Activated CD4-positive, alpha-beta memory T cell treated with anti-CD3 and anti-CD28 coated beads, Interleukin-2, amount 10 ng/mL, durations not matched to agents 7 days and 5 days (primary cell): Measurements from ENCODE around the gene TMC6. TPM values are rescaled to one million over a fixed set of nuclear protein-coding genes. Genes with fewer than 3 reads are reported as not detected.
"Not testable (repeated sequence)": the region's sequence is repeated elsewhere in the genome, so short reads cannot be mapped to it uniquely, and the experiment has no call there.

Experiments
- CTCF ChIA-PET: fragments of 350-600 bp; sonication (Branson Sonifier 250); formaldehyde crosslinking; loops from one replicate; lab custom pipeline; 2021; ENCODE audit warnings: antibody characterized with exemption, inconsistent platforms; lab: Charles Lee
- POLR2A ChIA-PET: fragments of 350-600 bp; sonication (Branson Sonifier 250); formaldehyde crosslinking; loops from one replicate; lab custom pipeline; 2021; ENCODE audit warnings: antibody characterized with exemption; lab: Charles Lee
- DNase-seq: peaks from one replicate; pipeline ENCODE4 v3.0.0-alpha.2; 2020
- H3K27ac Mint-ChIP-seq: one replicate; pipeline ENCODE4 v1.8.0; 2021; ENCODE audit warnings: mild to moderate bottlenecking, mixed read lengths
- H3K27me3 Mint-ChIP-seq: one replicate; pipeline ENCODE4 v1.8.0; 2021; ENCODE audit warnings: mixed read lengths
- H3K36me3 Mint-ChIP-seq: one replicate; pipeline ENCODE4 v1.8.0; 2021; ENCODE audit warnings: low read depth, mixed read lengths
- H3K4me1 Mint-ChIP-seq: one replicate; pipeline ENCODE4 v1.8.0; 2021; ENCODE audit warnings: mixed read lengths
- H3K4me3 Mint-ChIP-seq: one replicate; pipeline ENCODE4 v1.8.0; 2021; ENCODE audit warnings: mild to moderate bottlenecking, mixed read lengths
- H3K9me3 Mint-ChIP-seq: one replicate; pipeline ENCODE4 v1.8.0; 2021; ENCODE audit warnings: mixed read lengths
- total RNA-seq, 2 experiments: library from RNA; stranded (reverse); gene quantifications; one replicate each; pipeline ENCODE4 v1.2.3, GENCODE V29; 2021

The TMC6 gene
- total RNA-seq, 2 experiments from 2014 or later: 460 to 463 TPM

DNA sequence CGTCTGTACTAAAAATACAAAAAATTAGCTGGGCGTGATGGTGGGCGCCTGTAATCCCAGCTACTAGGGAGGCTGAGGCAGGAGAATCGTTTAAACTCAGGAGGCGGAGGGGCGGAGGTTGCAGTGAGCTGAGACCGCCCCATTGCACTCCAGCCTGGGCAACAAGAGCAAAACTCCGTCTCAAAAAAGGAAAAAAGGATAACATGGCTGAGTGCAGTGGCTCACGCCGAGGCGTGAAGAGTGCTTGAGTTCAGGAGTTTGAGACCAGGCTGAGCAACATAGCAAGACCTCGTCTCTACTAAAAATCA lies 11.3 kb upstream of the TMC6 start:
- H3K36me3 Mint-ChIP-seq: peaks cover 60% of the 10 kb centered on the region
- not testable (repeated sequence) for H3K27me3 Mint-ChIP-seq, H3K9me3 Mint-ChIP-seq, DNase-seq
- H3K4me3 Mint-ChIP-seq: peak overlapping the region; percentile 15
- peaks cover 70% of the 10 kb centered on the region for H3K4me1 Mint-ChIP-seq
- H3K27ac Mint-ChIP-seq: peak overlapping the region; percentile 82
- ChIA-PET POLR2A (interaction anchor here (0.7 to 14.6 kb wide), 16 partner anchors 13 to 242 kb away, joined by 3 to 332 read pairs (median 4); partner anchors contain the start of genes AFMID, SYNGR2, TK1 and TMC6), CTCF (interaction anchor here (0.6 to 8.2 kb wide), 11 partner anchors 10 to 680 kb away, joined by 3 to 106 read pairs (median 5); partner anchors contain the start of genes TMC6 and TMC8)

DNA sequence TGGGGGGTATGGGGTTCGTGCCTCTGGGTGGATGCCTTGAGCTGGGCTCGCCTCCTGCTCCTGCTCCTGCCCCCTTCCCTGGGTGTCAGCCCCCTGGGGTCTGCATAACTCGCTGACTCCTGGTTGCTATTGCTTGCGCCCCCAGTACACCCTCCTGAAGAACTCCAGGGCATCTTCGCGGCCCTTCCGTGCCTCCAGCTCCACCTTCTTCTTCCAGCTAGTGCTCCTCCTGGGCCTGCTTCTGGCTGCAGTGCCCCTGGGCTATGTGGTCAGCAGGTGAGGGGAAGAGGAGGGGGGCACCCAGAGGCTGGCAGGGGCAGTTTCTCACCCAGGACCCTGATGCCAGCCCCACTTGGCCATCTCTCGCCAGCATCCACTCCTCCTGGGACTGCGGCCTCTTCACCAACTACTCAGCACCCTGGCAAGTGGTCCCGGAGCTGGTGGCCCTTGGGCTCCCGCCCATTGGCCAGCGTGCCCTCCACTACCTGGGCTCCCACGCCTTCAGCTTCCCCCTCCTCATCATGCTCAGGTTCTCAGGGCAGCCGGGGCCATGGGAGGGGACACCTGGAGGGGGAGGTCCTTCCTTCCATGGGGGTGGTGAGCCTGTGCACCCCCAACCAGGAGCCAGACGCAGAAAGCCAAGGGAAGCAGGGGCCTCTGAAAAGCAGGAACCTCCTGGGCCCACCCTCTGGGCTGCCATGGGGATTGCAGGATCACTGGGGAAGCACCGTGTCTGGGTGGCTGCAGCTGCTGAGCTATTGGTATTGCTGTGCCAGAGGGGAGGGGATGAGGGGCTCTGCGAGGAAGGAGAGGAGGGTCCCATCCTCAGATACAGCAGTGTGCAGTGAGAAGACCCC lies 9.9 kb upstream of the TMC6 start:
- ChIA-PET POLR2A (interaction anchor here (0.9 to 14.6 kb wide), 9 partner anchors 14 to 180 kb away, joined by 3 to 332 read pairs (median 5); partner anchors contain the start of genes SYNGR2, TK1, TMC6 and TMC8), CTCF (interaction anchor here (0.6 to 8.2 kb wide), 10 partner anchors 8 to 295 kb away, joined by 3 to 106 read pairs (median 6); partner anchors contain the start of genes C17orf99 and TMC6)
- Mint-ChIP-seq H3K4me3 (no peak overlapping the region), H3K36me3 (peaks cover 74% of the 10 kb centered on the region), H3K27me3 (no peaks in the 10 kb centered on the region), H3K9me3 (no peaks in the 10 kb centered on the region), H3K4me1 (peaks cover 84% of the 10 kb centered on the region), H3K27ac (peak overlapping the region; percentile 76)
- DNase-seq: no peak

DNA sequence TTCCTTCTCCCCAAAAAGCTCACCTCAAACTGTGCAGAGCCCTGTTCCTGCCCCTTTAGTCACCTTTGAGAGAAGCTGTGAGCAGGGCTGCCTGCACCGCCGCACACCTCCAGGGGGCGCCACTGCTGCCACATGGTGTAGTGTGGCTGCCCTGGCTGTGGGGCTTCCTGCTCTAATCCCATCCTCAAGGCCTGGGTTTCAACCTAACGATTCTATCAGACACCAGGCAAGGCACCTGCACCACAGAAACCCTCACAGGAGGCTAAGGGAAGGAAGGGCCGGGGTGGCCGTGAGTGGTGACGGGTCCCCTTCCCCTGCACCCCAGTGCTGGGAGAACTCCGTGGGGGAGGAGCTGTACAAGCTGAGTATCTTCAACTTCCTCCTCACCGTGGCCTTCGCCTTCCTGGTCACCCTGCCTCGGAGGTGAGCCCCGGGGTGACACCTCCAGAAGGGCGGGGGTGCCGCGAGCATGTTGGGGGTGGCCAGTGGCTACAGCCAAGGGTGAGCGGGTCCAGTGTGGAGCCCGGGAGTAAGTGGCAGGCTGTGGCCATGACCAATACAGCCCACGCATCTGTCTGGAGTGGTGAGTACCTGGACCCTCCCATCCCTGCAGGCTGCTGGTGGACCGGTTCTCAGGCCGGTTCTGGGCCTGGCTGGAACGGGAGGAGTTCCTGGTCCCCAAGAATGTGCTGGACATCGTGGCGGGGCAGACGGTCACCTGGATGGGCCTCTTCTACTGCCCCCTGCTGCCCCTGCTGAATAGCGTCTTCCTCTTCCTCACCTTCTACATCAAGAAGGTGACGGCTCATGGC lies 9.0 kb upstream of the TMC6 start:
- Mint-ChIP-seq H3K36me3 (peaks cover 80% of the 10 kb centered on the region), H3K9me3 (no peaks in the 10 kb centered on the region), H3K4me3 (no peak overlapping the region), H3K27ac (peak overlapping the region; percentile 76), H3K4me1 (peaks cover 89% of the 10 kb centered on the region), H3K27me3 (no peaks in the 10 kb centered on the region)
- DNase-seq: peak; percentile 60
- ChIA-PET POLR2A (interaction anchor here (0.6 to 14.6 kb wide), 10 partner anchors 13 to 179 kb away, joined by 3 to 332 read pairs (median 5); partner anchors contain the start of genes SYNGR2, TK1, TMC6 and TMC8), CTCF (interaction anchor here (0.6 to 8.2 kb wide), 11 partner anchors 9 to 294 kb away, joined by 3 to 106 read pairs (median 5); partner anchors contain the start of genes C17orf99 and TMC6)

DNA sequence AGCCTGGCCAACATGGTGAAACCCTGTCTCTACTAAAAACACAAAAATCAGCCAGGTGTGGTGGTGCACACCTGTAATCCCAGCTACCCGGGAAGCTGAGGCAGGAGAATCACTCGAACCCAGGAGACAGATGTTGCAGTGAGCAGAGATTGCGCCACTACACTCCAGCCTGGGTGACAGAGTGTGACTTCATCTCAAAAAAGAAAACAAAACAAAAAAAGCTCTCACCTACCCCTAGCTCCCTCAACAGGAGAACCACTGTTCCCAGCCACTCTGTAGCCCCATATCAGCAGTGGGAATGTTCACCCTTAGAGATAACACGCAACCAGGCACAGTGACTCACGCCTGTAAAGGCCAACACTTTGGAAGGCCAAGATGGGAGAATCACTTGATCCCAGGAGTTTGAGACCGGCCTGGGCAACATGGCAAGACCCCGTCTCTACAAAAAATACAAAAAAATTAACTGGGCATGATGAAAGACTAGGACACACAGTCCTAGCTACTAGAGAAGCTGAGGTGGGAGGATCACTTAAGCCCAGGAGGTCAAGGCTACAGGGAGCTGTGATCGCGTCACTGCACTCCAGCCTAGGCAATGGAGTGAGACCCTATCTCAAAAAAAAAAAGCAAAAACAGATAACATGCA lies 7.4 kb upstream of the TMC6 start:
- H3K36me3 Mint-ChIP-seq: peaks cover 76% of the 10 kb centered on the region
- ChIA-PET POLR2A (interaction anchor here (1.4 to 16.9 kb wide), 6 partner anchors 8 to 51 kb away, joined by 4 to 332 read pairs (median 12); partner anchors contain the start of genes AFMID, TK1, TMC6 and TMC8), CTCF (interaction anchor here (0.9 to 8.2 kb wide), 7 partner anchors 12 to 72 kb away, joined by 3 to 106 read pairs (median 4); partner anchors contain the start of gene TMC6)
- H3K9me3 Mint-ChIP-seq: no peaks in the 10 kb centered on the region
- no peaks in the 10 kb centered on the region for H3K27me3 Mint-ChIP-seq
- H3K4me3 Mint-ChIP-seq: no peak overlapping the region
- no peak for DNase-seq
- H3K27ac Mint-ChIP-seq: peak overlapping the region; percentile 58
- peaks cover 76% of the 10 kb centered on the region for H3K4me1 Mint-ChIP-seq

DNA sequence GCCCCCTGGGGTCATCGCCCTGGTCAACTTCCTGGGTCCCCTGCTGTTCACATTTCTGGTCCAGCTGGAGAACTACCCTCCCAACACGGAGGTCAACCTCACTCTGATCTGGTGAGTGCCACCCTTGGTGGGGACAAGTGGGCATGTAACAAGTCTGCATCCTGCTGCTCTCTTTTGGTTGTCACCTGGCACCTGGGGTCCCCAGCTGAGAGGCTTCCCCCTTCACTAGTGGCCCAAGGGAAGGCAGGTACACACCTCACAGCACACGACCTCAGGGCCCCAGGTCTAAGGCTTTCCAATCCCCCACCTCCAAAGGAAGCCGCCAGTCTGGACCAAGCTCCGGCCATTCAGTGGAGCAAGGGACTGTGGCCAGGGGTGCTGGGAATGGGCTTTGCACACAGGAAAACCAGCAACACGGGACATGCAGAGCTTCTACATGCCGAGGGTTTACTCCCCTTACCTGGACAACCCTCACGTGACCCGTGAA lies 6.4 kb upstream of the TMC6 start:
- Mint-ChIP-seq H3K9me3 (no peaks in the 10 kb centered on the region), H3K4me1 (peaks cover 72% of the 10 kb centered on the region), H3K27ac (no peak overlapping the region), H3K4me3 (no peak overlapping the region), H3K36me3 (peaks cover 75% of the 10 kb centered on the region), H3K27me3 (no peaks in the 10 kb centered on the region)
- no peak for DNase-seq
- ChIA-PET POLR2A (interaction anchor here (1.5 to 16.9 kb wide), 6 partner anchors 9 to 52 kb away, joined by 5 to 332 read pairs (median 12); partner anchors contain the start of genes AFMID, TK1, TMC6 and TMC8), CTCF (interaction anchor here (1.0 to 8.2 kb wide), 12 partner anchors 10 to 116 kb away, joined by 3 to 106 read pairs (median 4); partner anchors contain the start of gene TMC6)

DNA sequence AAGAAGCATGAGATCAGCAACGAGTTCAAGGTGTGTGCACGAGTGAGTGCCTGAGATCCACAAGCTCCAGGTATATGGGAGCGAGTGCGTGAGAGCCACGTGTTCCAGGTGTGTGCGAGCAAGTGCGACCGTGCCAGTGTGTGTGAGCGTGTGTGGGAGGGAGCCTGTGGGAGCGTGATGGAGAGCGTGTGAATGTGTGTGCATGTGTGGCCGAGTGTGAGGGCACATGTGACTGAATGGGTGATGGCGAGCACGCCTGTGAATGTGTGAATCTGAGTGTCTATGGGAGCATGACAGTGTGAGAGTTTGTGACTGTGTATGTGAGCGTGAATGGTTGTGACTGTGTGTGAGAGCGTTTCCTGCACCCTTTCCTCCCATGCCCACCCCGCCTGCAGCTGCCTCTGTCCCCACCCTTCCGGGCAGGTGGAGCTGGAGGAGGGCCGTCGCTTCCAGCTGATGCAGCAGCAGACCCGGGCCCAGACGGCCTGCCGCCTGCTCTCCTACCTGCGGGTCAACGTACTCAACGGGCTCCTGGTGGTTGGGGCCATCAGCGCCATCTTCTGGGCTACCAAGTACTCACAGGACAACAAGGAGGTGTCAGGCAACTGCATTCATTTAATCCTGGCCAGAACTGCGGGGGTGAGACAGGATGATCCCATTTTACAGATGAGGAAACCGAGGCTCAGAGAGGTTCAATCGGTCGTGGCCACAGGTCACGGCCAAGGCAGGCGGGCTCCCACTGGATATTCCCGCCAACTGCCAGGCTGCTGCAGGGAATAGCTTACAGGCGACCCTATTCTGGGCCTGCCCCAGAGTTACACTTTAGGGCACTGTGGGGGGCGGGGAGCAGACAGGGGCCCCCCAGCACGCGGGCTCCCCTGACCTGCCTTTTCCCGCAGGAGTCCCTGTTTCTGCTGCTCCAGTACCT lies 5.7 kb upstream of the TMC6 start:
- Mint-ChIP-seq H3K27ac (peak overlapping the region; percentile 89), H3K36me3 (peaks cover 72% of the 10 kb centered on the region), H3K4me1 (peaks cover 74% of the 10 kb centered on the region), H3K27me3 (no peaks in the 10 kb centered on the region), H3K9me3 (no peaks in the 10 kb centered on the region), H3K4me3 (peak overlapping the region; percentile 87)
- POLR2A ChIA-PET: interaction anchor here (1.5 to 16.9 kb wide), 6 partner anchors 9 to 53 kb away, joined by 5 to 332 read pairs (median 12); partner anchors contain the start of genes AFMID, TK1, TMC6 and TMC8
- CTCF ChIA-PET: interaction anchor here (0.6 to 8.2 kb wide), 13 partner anchors 10 to 153 kb away, joined by 3 to 106 read pairs (median 4); partner anchors contain the start of gene TMC6
- peak; percentile 88 for DNase-seq

DNA sequence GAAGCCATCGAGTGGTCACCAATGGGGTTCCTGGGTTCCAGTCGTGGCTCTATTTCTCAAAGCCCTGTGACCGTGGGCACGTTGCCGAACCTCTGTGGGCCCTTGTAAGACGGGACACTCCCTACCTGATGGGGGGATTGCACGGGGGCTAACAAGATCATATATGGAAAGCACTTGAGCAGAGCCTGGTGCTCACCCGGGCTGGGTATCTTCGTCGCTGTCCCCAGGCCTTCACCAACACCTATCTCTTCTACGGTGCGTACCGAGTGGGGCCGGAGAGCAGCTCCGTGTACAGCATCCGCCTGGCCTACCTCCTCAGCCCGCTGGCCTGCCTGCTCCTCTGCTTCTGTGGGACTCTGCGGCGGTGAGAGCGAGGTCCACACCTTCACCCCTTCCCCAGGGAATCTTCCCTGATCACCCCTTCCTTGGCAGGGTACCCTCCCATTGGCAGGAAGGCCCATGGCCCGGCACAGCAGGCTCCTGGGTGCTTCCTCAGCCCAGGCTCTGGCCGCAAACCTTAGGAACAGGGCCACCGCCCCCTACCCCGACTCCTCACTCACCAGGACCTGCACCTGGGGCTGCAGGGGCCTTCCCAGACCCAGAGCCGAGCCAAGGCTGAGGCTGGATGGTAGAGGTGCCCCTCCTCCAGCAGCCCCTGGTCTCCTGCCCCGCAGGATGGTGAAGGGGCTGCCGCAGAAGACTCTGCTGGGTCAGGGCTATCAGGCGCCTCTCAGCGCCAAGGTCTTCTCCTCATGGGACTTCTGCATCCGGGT lies 4.8 kb upstream of the TMC6 start:
- peak overlapping the region; percentile 89 for H3K27ac Mint-ChIP-seq
- DNase-seq: no peak
- peak overlapping the region; percentile 87 for H3K4me3 Mint-ChIP-seq
- POLR2A ChIA-PET: interaction anchor here (1.5 to 16.9 kb wide), 6 partner anchors 9 to 54 kb away, joined by 5 to 332 read pairs (median 12); partner anchors contain the start of genes AFMID, TK1, TMC6 and TMC8
- no peaks in the 10 kb centered on the region for H3K9me3 Mint-ChIP-seq
- CTCF ChIA-PET: interaction anchor here (0.6 to 8.2 kb wide), 9 partner anchors 10 to 154 kb away, joined by 3 to 106 read pairs (median 4); partner anchors contain the start of gene TMC6
- no peaks in the 10 kb centered on the region for H3K27me3 Mint-ChIP-seq
- peaks cover 70% of the 10 kb centered on the region for H3K4me1 Mint-ChIP-seq
- peaks cover 66% of the 10 kb centered on the region for H3K36me3 Mint-ChIP-seq

DNA sequence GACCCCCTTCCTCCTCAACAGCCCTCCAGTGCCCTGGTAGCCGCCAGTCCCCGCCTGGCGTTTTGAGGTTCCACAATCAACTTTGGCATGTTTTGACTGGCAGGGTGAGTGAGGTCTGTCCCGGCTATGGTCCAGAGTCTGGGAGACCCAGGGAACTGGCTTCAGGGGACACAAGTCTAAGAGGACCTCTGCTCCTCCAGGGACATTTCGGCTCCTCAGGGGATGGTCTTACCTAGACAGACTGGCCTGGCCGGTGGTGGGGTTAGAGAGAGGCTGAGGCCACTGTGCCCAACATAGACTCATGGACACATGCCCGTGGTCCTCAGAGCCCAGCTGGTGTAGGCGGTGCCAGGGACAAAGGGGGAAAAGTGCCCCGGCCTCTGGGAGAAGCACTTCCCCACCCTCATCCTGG lies 4.2 kb upstream of the TMC6 start:
- H3K4me3 Mint-ChIP-seq: peak overlapping the region; percentile 87
- peaks cover 64% of the 10 kb centered on the region for H3K4me1 Mint-ChIP-seq
- ChIA-PET CTCF (interaction anchor here (2.5 to 8.2 kb wide), 2 partner anchors 9 to 49 kb away, joined by 12 to 106 read pairs; partner anchors contain the start of gene TMC6), POLR2A (interaction anchor here (3.0 to 16.9 kb wide), 3 partner anchors 8 to 40 kb away, joined by 12 to 332 read pairs (median 197); partner anchors contain the start of genes TMC6 and TMC8)
- H3K27me3 Mint-ChIP-seq: no peaks in the 10 kb centered on the region
- peaks cover 65% of the 10 kb centered on the region for H3K36me3 Mint-ChIP-seq
- H3K9me3 Mint-ChIP-seq: no peaks in the 10 kb centered on the region
- peak overlapping the region; percentile 89 for H3K27ac Mint-ChIP-seq
- DNase-seq: no peak

DNA sequence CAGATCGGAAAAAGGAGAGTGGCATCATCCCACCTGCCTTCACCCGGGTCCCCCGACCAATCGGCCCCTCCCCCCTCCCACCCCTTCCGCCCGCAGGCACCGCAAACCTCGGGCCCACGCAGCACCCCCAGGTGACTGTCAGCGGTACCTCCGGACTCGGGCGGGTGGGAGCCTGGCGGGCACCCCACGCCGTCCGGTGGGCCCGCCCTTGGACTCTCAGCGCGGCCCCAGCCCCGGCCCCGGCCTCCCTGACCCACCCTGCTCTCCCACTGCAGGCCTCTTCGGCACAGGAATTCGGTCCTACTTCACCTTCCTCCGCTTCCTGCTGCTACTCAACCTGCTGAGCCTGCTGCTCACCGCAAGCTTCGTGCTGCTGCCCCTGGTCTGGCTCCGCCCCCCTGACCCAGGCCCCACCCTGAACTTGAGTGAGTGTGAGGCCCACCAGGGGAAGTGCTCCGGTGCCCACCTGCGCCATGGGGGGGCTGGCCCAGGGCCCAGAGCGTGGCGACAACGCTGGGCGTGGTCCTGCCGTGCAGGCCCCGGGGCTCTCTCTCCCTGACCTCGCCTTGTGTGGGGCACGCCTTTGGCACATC lies 3.6 kb upstream of the TMC6 start:
- peaks cover 58% of the 10 kb centered on the region for H3K4me1 Mint-ChIP-seq
- no peaks in the 10 kb centered on the region for H3K27me3 Mint-ChIP-seq
- peaks cover 65% of the 10 kb centered on the region for H3K36me3 Mint-ChIP-seq
- peak; percentile 82 for DNase-seq
- ChIA-PET POLR2A (interaction anchor here (14.6 to 16.9 kb wide), 3 partner anchors 6 to 19 kb away, joined by 197 to 332 read pairs (median 332); partner anchors contain the start of genes TMC6 and TMC8), CTCF (interaction anchor here (0.7 kb wide), 1 partner anchor 9 kb away, joined by 3 read pairs; no protein-coding TSS in a partner anchor)
- H3K4me3 Mint-ChIP-seq: peak overlapping the region; percentile 87
- no peaks in the 10 kb centered on the region for H3K9me3 Mint-ChIP-seq
- peak overlapping the region; percentile 89 for H3K27ac Mint-ChIP-seq
